Measurements from ENCODE around the gene ADGRL3.

Gene ADGRL3

DNA sequence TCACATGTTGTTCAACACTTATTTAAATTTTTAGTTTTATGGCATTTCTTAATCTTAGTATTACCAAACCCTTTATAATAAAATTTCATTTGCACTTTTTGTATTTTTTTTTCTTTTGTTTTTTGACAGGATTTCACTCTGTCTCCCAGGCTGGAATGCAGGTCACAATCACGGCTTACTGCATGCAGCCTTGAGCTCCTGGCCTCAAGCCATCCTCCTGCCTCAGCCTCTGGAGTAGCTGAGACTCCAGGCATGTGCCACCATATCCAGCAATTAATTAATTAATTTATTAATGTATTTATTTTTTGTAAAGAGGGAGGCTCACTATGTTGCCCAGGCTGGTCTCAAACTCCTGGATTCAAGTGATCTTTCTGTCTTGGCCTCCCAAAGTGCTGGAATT is 133.4 kb downstream of the ADGRL3 start:
- CTCF ChIA-PET = interaction anchor here (0.6 kb wide), 1 partner anchor 27 kb away, joined by 3 read pairs; no protein-coding TSS in a partner anchor
- Histone ChIP-seq H3K9me3 (ENCODE audit: control insufficient read depth, insufficient read depth, low read depth, low read length) (no peaks in the 10 kb centered on the region), H3K36me3 (ENCODE audit: control insufficient read depth in 2 of 2, insufficient read depth in 1 of 2, low read length in 2 of 2) (no peaks in the 10 kb centered on the region), H3K4me3 (ENCODE audit: low read depth, low read length) (no peak overlapping the region), H3K27ac (ENCODE audit: extremely low read depth, low read depth, low read length) (no peak overlapping the region), H3K4me1 (ENCODE audit: control insufficient read depth, insufficient read depth, low read length) (no peaks in the 10 kb centered on the region)
- POLR2A ChIA-PET = interaction anchor here (0.7 kb wide), 1 partner anchor 25 kb away, joined by 9 read pairs; no protein-coding TSS in a partner anchor
- TF ChIP-seq KLF8 (tag by site-specific recombination; IDR thresholded peaks at IDR 0.05) = no peak

GRCh38 chr4:61335241-61335763 is 135.2 kb downstream of the ADGRL3 start:
- POLR2A ChIA-PET = no interaction called here
- Histone ChIP-seq H3K9me3 (ENCODE audit: control insufficient read depth, insufficient read depth, low read depth, low read length) (no peaks in the 10 kb centered on the region), H3K4me3 (ENCODE audit: low read depth, low read length) (no peak overlapping the region), H3K4me1 (ENCODE audit: control insufficient read depth, insufficient read depth, low read length) (no peaks in the 10 kb centered on the region), H3K27ac (ENCODE audit: extremely low read depth, low read depth, low read length) (no peak overlapping the region), H3K36me3 (ENCODE audit: control insufficient read depth in 2 of 2, insufficient read depth in 1 of 2, low read length in 2 of 2) (no peaks in the 10 kb centered on the region)
- TF ChIP-seq ZNF24 (tag by site-specific recombination; IDR thresholded peaks at IDR 0.05) (no peak), MZF1 (tag by site-specific recombination; IDR thresholded peaks at IDR 0.05; ENCODE audit: borderline replicate concordance) (no peak), ZNF223 (tag by site-specific recombination; IDR thresholded peaks at IDR 0.05) (no peak), ZNF341 (tag by site-specific recombination; IDR thresholded peaks at IDR 0.05; ENCODE audit: low read depth) (no peak), ZNF76 (tag by site-specific recombination; IDR thresholded peaks at IDR 0.05; ENCODE audit: borderline replicate concordance, low read depth) (no peak), KLF10 (tag by site-specific recombination; IDR thresholded peaks at IDR 0.05) (no peak), OSR2 (tag by site-specific recombination; IDR thresholded peaks at IDR 0.05) (no peak), ZNF654 (tag by site-specific recombination; IDR thresholded peaks at IDR 0.05; ENCODE audit: low read depth) (no peak), ZNF140 (tag by site-specific recombination; IDR thresholded peaks at IDR 0.05) (no peak), ZNF155 (tag by site-specific recombination; IDR thresholded peaks at IDR 0.05) (no peak), ZNF354C (tag by site-specific recombination; IDR thresholded peaks at IDR 0.05; ENCODE audit: borderline replicate concordance, low read depth) (no peak), ZNF23 (tag by site-specific recombination; IDR thresholded peaks at IDR 0.05; ENCODE audit: borderline replicate concordance) (no peak), ZNF488 (tag by site-specific recombination; IDR thresholded peaks at IDR 0.05) (no peak)
- CTCF ChIA-PET = interaction anchor here (1.9 kb wide), 1 partner anchor 9 kb away, joined by 5 read pairs; no protein-coding TSS in a partner anchor

- H3K4me1 ChIP-seq (ENCODE audit: control insufficient read depth, insufficient read depth, low read length) = no peaks in the 10 kb centered on the region
- H3K27ac ChIP-seq (ENCODE audit: extremely low read depth, low read depth, low read length) = no peak overlapping the region
- H3K9me3 ChIP-seq (ENCODE audit: control insufficient read depth, insufficient read depth, low read depth, low read length) = no peaks in the 10 kb centered on the region
- ChIA-PET POLR2A (no interaction called here), CTCF (interaction anchor here (1.9 kb wide), 1 partner anchor 10 kb away, joined by 5 read pairs; no protein-coding TSS in a partner anchor)
- H3K36me3 ChIP-seq (ENCODE audit: control insufficient read depth in 2 of 2, insufficient read depth in 1 of 2, low read length in 2 of 2) = no peaks in the 10 kb centered on the region
- no peak overlapping the region for H3K4me3 ChIP-seq (ENCODE audit: low read depth, low read length)
- TF ChIP-seq ZBTB20 (tag by site-specific recombination; IDR thresholded peaks at IDR 0.05) (no peak), ZNF621 (tag by site-specific recombination; IDR thresholded peaks at IDR 0.05) (no peak), ZNF248 (tag by site-specific recombination; IDR thresholded peaks at IDR 0.05) (no peak), ZNF302 (tag by site-specific recombination; IDR thresholded peaks at IDR 0.05; ENCODE audit: low read depth) (no peak)
Measured at GRCh38 chr4:61336488-61336887, 136.4 kb downstream of the ADGRL3 start.

- ChIA-PET CTCF (no interaction called here), POLR2A (no interaction called here)
Measured at GRCh38 chr4:61336916-61337315, 136.8 kb downstream of the ADGRL3 start.

More at GRCh38 chr4:61336916-61337315, 136.8 kb downstream of the ADGRL3 start:
- no peak overlapping the region for H3K4me3 ChIP-seq (ENCODE audit: low read depth, low read length)
- no peak for TF ChIP-seq ZNF548 (tag by site-specific recombination; IDR thresholded peaks at IDR 0.05)
- no peak overlapping the region for H3K27ac ChIP-seq (ENCODE audit: extremely low read depth, low read depth, low read length)
- H3K9me3 ChIP-seq (ENCODE audit: control insufficient read depth, insufficient read depth, low read depth, low read length) = no peaks in the 10 kb centered on the region
- no peaks in the 10 kb centered on the region for H3K4me1 ChIP-seq (ENCODE audit: control insufficient read depth, insufficient read depth, low read length)
- H3K36me3 ChIP-seq (ENCODE audit: control insufficient read depth in 2 of 2, insufficient read depth in 1 of 2, low read length in 2 of 2) = no peaks in the 10 kb centered on the region

Measured in HEK293 (cell line).